GM12873 (cell line): ENCODE results near the gene DLX1.

ENCODE experiments used
- CTCF ChIP-seq: IDR thresholded peaks from 2 replicates; pipeline ENCODE4 v1.5.1; 2012; ENCODE audit warnings: low read depth, mild to moderate bottlenecking, moderate library complexity, low read length, control low read depth; ENCODE audit not compliant: insufficient read depth; ENCODE audit errors: missing control alignments

The DLX1 gene

GRCh38 chr2:172056293-172056692 lies 29.0 kb upstream of the DLX1 start:
- TF ChIP-seq CTCF, result no peak

- no peak for TF ChIP-seq CTCF
Observed at GRCh38 chr2:172058660-172059059, 26.6 kb upstream of the DLX1 start.

- TF ChIP-seq CTCF, result no peak
Observed at GRCh38 chr2:172062402-172063004, 22.8 kb upstream of the DLX1 start.

- no peak for TF ChIP-seq CTCF
Observed at GRCh38 chr2:172063446-172063845, 21.9 kb upstream of the DLX1 start.

- TF ChIP-seq CTCF, result no peak
Observed at GRCh38 chr2:172065111-172065510, 20.2 kb upstream of the DLX1 start.

GRCh38 chr2:172066394-172066886 lies 18.9 kb upstream of the DLX1 start:
- no peak for TF ChIP-seq CTCF

- TF ChIP-seq CTCF, result no peak
Observed at GRCh38 chr2:172070936-172071335, 14.4 kb upstream of the DLX1 start.
